ENCODE data around the gene NEIL1. TPM values are rescaled to one million over a fixed set of nuclear protein-coding genes. Genes with fewer than 3 reads are reported as not detected.

The NEIL1 gene
- total and polyA plus RNA-seq, 10 of the 15 experiments (the other 5 are each of a cell fraction or from before 2014, with no cell fraction given), result 0.10 to 2.3 (median 0.66) TPM

DNA sequence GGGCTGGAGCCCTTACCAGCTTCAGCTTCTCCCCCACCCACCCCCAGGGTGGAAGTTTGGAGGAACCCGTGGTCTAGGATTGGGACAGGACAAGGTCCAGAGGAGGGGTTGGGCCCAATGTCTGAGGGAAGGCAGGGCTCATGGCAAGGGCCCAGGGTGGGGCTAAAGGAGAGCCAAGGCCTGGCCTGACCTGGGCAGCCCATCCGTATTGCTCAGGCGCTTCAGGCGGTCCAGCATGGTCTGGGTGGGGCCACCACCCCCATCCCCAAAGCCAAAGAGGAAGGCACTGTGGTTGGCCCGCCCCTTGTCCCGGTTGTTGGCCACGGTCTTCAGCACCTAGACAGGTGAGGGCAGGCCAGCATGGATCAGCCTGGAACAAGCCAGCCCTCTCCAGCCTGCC, 14.0 kb downstream of the NEIL1 start:
- no TSS peak for BruUV-seq (replicated peaks)
- DNase-seq (ENCODE audit: low read depth, low spot score) (no peak), FAIRE-seq (no peak), ATAC-seq (no peak)
- no peak overlapping the region for H3K27ac ChIP-seq (ENCODE audit: control insufficient read depth, insufficient read depth)
- no peaks in the 10 kb centered on the region for H3K4me1 ChIP-seq (ENCODE audit: control insufficient read depth, insufficient read depth, low read length)
- no peaks in the 10 kb centered on the region for H3K9me3 ChIP-seq (replicated peaks; ENCODE audit: control insufficient read depth, insufficient read depth, low read length)
- no peaks in the 10 kb centered on the region for H3K27me3 ChIP-seq (replicated peaks in 1 of 2; ENCODE audit: control insufficient read depth in 2 of 2, insufficient read depth in 2 of 2, low read length in 1 of 2)
- H4K20me1 ChIP-seq (ENCODE audit: control insufficient read depth, insufficient read depth), result no peaks in the 10 kb centered on the region
- ChIA-PET SMC1A (ENCODE audit: uncharacterized antibody, unreplicated experiment) (no interaction called here), CTCF (interaction anchor here (0.6 kb wide), 1 partner anchor 458 kb away, joined by 3 read pairs; no protein-coding TSS in a partner anchor), RAD21 (ENCODE audit: unreplicated experiment) (no interaction called here), POLR2A (no interaction called here)
- intact Hi-C loops (cut with micrococcal nuclease; ENCODE audit: unreplicated experiment) (no loop called here), in situ Hi-C loops (cut with MboI) (no loop called here)
- H3K4me2 ChIP-seq (ENCODE audit: control insufficient read depth, insufficient read depth), result no peak overlapping the region
- H3K36me3 ChIP-seq (ENCODE audit: control insufficient read depth in 2 of 2, insufficient read depth in 2 of 2, low read length in 1 of 2), result peaks cover 0 to 7% of the 10 kb centered on the region in 2 experiments; a peak in 3 of 4 replicates
- no peak overlapping the region for H3K4me3 ChIP-seq
- H3K9ac ChIP-seq (ENCODE audit: control insufficient read depth, insufficient read depth, low read length), result no peak overlapping the region
- H3K79me2 ChIP-seq (ENCODE audit: control insufficient read depth, insufficient read depth, low read length), result no peaks in the 10 kb centered on the region
- no peak overlapping the region for H2AFZ ChIP-seq (ENCODE audit: control insufficient read depth, low read depth, low read length)
- WGBS (ENCODE audit: insufficient coverage, insufficient replicate concordance, low lambda C conversion rate, missing lambda C conversion rate), result 87% methylated on average over 7 of the region's 7 CpGs
- TF ChIP-seq EP300 (IDR thresholded peaks at IDR 0.05; ENCODE audit: borderline replicate concordance in 1 of 2, control insufficient read depth in 1 of 2, low read depth in 2 of 2, low read length in 2 of 2) (no peak), FOXK2 (IDR thresholded peaks at IDR 0.05) (no peak), GATAD2B (conservative IDR thresholded peaks at IDR 0.05; ENCODE audit: low read depth) (no peak), ZBED1 (IDR thresholded peaks at IDR 0.05; ENCODE audit: borderline replicate concordance) (no peak), ZSCAN29 (IDR thresholded peaks at IDR 0.05) (no peak), MAX (IDR thresholded peaks at IDR 0.05; ENCODE audit: low read depth, low read length) (no peak), NFIC (IDR thresholded peaks at IDR 0.05; ENCODE audit: low read depth, low read length) (no peak), SREBF2 (IDR thresholded peaks at IDR 0.05; ENCODE audit: low read length) (no peak), CHD1 (IDR thresholded peaks at IDR 0.05; ENCODE audit: low read depth, low read length) (no peak), PKNOX1 (IDR thresholded peaks at IDR 0.05) (no peak), RAD51 (IDR thresholded peaks at IDR 0.05) (no peak), SMARCA5 (IDR thresholded peaks at IDR 0.05) (no peak), NFXL1 (IDR thresholded peaks at IDR 0.05; ENCODE audit: borderline replicate concordance) (no peak)
- TF ChIP-seq, protein P1, sequence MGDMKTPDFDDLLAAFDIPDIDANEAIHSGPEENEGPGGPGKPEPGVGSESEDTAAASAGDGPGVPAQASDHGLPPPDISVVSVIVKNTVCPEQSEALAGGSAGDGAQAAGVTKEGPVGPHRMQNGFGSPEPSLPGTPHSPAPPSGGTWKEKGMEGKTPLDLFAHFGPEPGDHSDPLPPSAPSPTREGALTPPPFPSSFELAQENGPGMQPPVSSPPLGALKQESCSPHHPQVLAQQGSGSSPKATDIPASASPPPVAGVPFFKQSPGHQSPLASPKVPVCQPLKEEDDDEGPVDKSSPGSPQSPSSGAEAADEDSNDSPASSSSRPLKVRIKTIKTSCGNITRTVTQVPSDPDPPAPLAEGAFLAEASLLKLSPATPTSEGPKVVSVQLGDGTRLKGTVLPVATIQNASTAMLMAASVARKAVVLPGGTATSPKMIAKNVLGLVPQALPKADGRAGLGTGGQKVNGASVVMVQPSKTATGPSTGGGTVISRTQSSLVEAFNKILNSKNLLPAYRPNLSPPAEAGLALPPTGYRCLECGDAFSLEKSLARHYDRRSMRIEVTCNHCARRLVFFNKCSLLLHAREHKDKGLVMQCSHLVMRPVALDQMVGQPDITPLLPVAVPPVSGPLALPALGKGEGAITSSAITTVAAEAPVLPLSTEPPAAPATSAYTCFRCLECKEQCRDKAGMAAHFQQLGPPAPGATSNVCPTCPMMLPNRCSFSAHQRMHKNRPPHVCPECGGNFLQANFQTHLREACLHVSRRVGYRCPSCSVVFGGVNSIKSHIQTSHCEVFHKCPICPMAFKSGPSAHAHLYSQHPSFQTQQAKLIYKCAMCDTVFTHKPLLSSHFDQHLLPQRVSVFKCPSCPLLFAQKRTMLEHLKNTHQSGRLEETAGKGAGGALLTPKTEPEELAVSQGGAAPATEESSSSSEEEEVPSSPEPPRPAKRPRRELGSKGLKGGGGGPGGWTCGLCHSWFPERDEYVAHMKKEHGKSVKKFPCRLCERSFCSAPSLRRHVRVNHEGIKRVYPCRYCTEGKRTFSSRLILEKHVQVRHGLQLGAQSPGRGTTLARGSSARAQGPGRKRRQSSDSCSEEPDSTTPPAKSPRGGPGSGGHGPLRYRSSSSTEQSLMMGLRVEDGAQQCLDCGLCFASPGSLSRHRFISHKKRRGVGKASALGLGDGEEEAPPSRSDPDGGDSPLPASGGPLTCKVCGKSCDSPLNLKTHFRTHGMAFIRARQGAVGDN (IDR thresholded peaks at IDR 0.05), result no peak
- TF ChIP-seq, protein P2, sequence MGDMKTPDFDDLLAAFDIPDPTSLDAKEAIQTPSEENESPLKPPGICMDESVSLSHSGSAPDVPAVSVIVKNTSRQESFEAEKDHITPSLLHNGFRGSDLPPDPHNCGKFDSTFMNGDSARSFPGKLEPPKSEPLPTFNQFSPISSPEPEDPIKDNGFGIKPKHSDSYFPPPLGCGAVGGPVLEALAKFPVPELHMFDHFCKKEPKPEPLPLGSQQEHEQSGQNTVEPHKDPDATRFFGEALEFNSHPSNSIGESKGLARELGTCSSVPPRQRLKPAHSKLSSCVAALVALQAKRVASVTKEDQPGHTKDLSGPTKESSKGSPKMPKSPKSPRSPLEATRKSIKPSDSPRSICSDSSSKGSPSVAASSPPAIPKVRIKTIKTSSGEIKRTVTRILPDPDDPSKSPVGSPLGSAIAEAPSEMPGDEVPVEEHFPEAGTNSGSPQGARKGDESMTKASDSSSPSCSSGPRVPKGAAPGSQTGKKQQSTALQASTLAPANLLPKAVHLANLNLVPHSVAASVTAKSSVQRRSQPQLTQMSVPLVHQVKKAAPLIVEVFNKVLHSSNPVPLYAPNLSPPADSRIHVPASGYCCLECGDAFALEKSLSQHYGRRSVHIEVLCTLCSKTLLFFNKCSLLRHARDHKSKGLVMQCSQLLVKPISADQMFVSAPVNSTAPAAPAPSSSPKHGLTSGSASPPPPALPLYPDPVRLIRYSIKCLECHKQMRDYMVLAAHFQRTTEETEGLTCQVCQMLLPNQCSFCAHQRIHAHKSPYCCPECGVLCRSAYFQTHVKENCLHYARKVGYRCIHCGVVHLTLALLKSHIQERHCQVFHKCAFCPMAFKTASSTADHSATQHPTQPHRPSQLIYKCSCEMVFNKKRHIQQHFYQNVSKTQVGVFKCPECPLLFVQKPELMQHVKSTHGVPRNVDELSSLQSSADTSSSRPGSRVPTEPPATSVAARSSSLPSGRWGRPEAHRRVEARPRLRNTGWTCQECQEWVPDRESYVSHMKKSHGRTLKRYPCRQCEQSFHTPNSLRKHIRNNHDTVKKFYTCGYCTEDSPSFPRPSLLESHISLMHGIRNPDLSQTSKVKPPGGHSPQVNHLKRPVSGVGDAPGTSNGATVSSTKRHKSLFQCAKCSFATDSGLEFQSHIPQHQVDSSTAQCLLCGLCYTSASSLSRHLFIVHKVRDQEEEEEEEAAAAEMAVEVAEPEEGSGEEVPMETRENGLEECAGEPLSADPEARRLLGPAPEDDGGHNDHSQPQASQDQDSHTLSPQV (IDR thresholded peaks at IDR 0.05), result no peak
